HG03342 (cell line): Measurements from ENCODE around the gene CSMD2.

Experiments used
- ATAC-seq: cut with Tn5 transposase; IDR thresholded peaks from one replicate; pipeline ENCODE4 v1.9.1; 2021; ENCODE audit warnings: mild to moderate bottlenecking, moderate library complexity; ENCODE audit not compliant: unreplicated experiment

Gene CSMD2

GRCh38 chr1:33725556-33726160, 439.4 kb downstream of the CSMD2 start:
- no peak for ATAC-seq

- ATAC-seq, result no peak
These were observed 440.0 kb downstream of the CSMD2 start for GRCh38 chr1:33725037-33725436.

- ATAC-seq, result no peak
These were observed 440.7 kb downstream of the CSMD2 start for GRCh38 chr1:33724348-33724747.

GRCh38 chr1:33723251-33723650, 441.8 kb downstream of the CSMD2 start:
- ATAC-seq, result no peak

- no peak for ATAC-seq
These were observed 443.7 kb downstream of the CSMD2 start for GRCh38 chr1:33721301-33721815.

GRCh38 chr1:33719771-33720670, 445.0 kb downstream of the CSMD2 start:
- no peak for ATAC-seq

GRCh38 chr1:33719326-33719725, 445.7 kb downstream of the CSMD2 start:
- no peak for ATAC-seq

GRCh38 chr1:33718186-33718585, 446.8 kb downstream of the CSMD2 start:
- no peak for ATAC-seq

- ATAC-seq, result no peak
These were observed 447.9 kb downstream of the CSMD2 start for GRCh38 chr1:33716976-33717688.

GRCh38 chr1:33715195-33715811, 449.7 kb downstream of the CSMD2 start:
- ATAC-seq, result no peak

- ATAC-seq, result no peak
These were observed 450.6 kb downstream of the CSMD2 start for GRCh38 chr1:33714421-33714820.

- ATAC-seq, result no peak
These were observed 451.8 kb downstream of the CSMD2 start for GRCh38 chr1:33713058-33713877.

- ATAC-seq, result no peak
These were observed 452.8 kb downstream of the CSMD2 start for GRCh38 chr1:33712186-33712585.

GRCh38 chr1:33711511-33711910, 453.5 kb downstream of the CSMD2 start:
- no peak for ATAC-seq

- ATAC-seq, result no peak
These were observed 454.1 kb downstream of the CSMD2 start for GRCh38 chr1:33710967-33711366.

GRCh38 chr1:33709783-33710718, 455.0 kb downstream of the CSMD2 start:
- ATAC-seq, result no peak

GRCh38 chr1:33709174-33709782, 455.8 kb downstream of the CSMD2 start:
- ATAC-seq, result no peak

GRCh38 chr1:33706634-33707255, 458.3 kb downstream of the CSMD2 start:
- ATAC-seq, result no peak
